ENCODE measurements around the gene U2AF1L4.

- TF ChIP-seq ZNF565 (CRISPR knock-in tag; conservative IDR thresholded peaks at IDR 0.05; ENCODE audit: low read depth) (no peak), ARNTL (CRISPR knock-in tag; IDR thresholded peaks at IDR 0.05; ENCODE audit: borderline replicate concordance, low read depth) (no peak), ZFP30 (CRISPR knock-in tag; IDR thresholded peaks at IDR 0.05) (no peak), OSR1 (CRISPR knock-in tag; IDR thresholded peaks at IDR 0.05) (no peak), PATZ1 (CRISPR knock-in tag; IDR thresholded peaks at IDR 0.05; ENCODE audit: borderline replicate concordance) (no peak), ZC3H10 (CRISPR knock-in tag; IDR thresholded peaks at IDR 0.05) (no peak), CSRNP3 (CRISPR knock-in tag; IDR thresholded peaks at IDR 0.05) (no peak), CREB5 (CRISPR knock-in tag; IDR thresholded peaks at IDR 0.05; ENCODE audit: low read depth) (no peak), ZNF8 (CRISPR knock-in tag; IDR thresholded peaks at IDR 0.05) (no peak), TCF4 (CRISPR knock-in tag; IDR thresholded peaks at IDR 0.05; ENCODE audit: borderline replicate concordance) (no peak), ISL1 (CRISPR knock-in tag; IDR thresholded peaks at IDR 0.05) (no peak), ZFP3 (CRISPR knock-in tag; IDR thresholded peaks at IDR 0.05) (no peak), PPARA (CRISPR knock-in tag; IDR thresholded peaks at IDR 0.05; ENCODE audit: borderline replicate concordance) (no peak), POU6F1 (CRISPR knock-in tag; IDR thresholded peaks at IDR 0.05; ENCODE audit: borderline replicate concordance, low read depth) (no peak)
These were observed 9.9 kb upstream of the U2AF1L4 start for GRCh38 chr19:35755131-35755549.
